Activated CD4-positive, CD25-positive, alpha-beta regulatory T cell treated with anti-CD3 and anti-CD28 coated beads, Interleukin-2, amount 50 U/mL, for 24 hours (primary cell): Measurements from ENCODE around the gene ZMIZ1.

Experiments used
- ATAC-seq, 2 donors: fragments of 150-1000 bp; cut with Tn5 transposase; one replicate each; pipeline ENCODE4 v1.10.0; 2021; ENCODE audit warnings: mild to moderate bottlenecking in 1 of 2, moderate library complexity in 1 of 2

ZMIZ1 gene

GRCh38 chr10:79314761-79315601 lies 246.2 kb downstream of the ZMIZ1 start:
- ATAC-seq: no peak

DNA sequence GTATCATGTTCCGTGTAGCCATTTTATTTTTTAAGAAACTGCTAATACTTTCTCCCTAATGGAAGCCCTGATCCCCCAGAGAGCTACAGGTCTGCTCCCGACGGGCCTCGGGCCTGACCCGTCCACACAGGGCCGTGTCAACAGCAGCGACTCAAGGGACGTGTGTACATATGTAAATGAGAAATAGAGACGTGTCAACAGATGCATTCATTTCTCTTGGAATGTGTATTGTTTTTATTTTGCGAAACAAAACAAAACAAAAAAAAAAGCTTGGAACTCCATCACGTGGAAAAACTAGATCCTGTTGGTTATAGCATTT lies 246.8 kb downstream of the ZMIZ1 start:
- ATAC-seq: no peak

- peak; percentile 27 to 35 for ATAC-seq
These were observed 248.1 kb downstream of the ZMIZ1 start for GRCh38 chr10:79316671-79317431.

DNA sequence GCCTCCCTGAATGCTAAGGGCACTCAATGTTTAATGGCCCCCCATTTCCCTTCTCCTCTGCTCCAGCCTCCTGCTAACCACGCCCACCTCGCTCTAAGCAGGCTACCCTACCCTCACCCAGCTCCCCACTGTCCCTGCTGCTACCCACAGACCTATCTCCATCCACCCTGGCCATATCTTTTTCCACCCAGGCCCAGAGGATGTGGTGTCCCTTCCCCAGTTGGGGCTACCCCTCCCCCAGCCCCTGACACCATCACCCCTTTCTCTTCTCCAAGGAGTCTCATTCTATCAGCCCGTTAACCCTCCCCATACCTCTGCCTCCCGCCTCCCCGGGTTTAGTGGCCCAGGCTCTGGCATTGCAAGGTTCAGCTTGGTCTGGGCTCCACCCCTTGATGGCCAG lies 249.6 kb downstream of the ZMIZ1 start:
- ATAC-seq: no peak

DNA sequence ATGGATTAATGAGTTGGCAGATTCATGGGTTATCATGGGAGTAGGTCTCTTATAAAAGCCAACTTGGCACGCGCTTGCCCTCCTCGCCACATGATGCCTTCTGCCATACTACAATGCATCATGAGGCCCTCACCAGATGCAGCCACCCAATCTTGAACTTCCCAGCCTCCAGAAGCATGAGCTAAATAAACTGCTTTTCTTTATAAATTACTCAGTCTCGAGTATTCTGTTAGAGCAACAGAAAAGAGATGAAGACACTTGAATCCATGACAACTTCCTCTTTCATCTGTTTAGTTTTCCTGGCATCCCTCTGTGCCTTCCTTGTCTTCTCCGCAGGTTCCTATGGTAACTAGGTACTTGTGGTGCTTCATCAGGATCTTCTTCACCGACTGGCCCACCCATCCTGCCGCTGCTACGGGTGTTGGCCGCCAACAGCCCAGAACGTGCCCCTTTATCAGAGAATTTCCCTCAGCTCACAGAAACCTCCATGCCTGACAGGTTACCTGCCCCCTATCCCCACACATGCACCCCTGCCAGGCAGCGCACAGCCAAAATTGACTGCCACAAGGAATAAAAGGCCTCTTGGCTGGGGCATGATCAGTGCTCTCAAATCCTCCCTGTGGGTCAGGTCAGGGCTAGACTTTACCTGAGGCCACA lies 250.5 kb downstream of the ZMIZ1 start:
- no peak for ATAC-seq

- ATAC-seq: no peak
These were observed 251.6 kb downstream of the ZMIZ1 start for GRCh38 chr10:79320316-79320715.

- ATAC-seq: peak; percentile 78 to 80
These were observed 252.2 kb downstream of the ZMIZ1 start for GRCh38 chr10:79320820-79321493.

GRCh38 chr10:79321494-79321882 lies 252.7 kb downstream of the ZMIZ1 start:
- no peak for ATAC-seq

GRCh38 chr10:79321951-79322350 lies 253.2 kb downstream of the ZMIZ1 start:
- no peak for ATAC-seq

DNA sequence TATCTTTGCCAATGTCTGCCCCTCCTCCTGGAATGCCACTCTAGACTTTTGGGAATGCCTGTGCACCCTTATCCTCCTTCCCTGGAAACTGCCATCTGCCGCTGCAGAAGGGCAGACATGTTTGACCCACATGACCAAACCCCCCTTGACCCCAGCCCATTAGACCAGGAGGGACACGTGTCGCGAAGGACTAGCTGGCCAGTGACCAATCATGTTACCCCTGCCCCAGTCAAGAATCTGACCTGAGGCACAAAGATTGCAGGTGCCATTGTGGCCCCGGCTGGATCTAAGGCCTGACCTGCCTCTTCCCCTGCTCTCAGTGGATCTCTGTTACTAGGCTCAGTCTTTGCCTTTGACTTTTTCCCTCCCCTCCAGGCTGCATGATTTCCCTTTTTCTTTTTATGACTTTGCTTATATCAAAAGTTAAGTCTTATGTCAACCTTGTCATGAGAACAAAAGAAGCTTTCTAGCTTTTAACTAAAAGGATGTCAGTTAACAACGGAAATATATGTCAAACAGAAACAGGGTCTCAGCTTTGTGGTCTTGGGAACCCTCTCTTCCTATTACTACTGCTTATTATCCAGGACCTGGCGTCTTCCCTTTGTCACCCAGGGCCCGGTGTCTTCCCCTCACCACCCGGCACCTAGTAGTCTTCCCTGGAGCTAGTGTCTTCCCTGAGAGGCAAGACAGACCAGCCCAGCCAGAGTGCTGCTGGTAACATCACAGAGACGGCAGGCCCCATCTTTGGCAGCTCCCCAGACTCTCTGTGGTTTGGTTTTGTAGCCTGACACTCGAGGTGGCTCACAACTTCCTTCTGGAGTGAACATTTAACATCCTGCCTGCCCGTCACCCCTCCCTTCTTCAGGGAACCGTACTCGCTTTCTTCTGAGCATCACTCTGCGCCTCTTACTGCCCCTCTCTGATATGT lies 254.1 kb downstream of the ZMIZ1 start:
- peak; percentile 46 to 65 for ATAC-seq

DNA sequence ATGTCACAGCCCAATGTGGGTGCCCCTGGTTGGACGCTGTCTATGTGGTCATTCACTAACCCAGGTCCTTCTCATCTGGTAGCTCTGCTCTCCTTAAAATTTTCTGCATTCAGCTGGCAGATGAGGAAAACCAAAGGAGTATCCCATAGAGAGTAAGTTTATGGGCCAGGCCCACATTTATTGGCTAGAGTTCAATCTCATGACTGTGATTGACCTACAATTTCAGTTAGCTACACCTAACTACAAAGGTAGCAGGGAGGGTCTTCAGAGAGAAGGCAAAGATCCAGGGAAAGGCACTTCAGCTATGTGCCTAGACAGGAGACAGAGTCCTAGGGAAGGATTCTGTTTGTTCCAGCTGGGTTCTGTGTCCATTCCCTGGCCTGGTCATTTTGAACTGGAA lies 254.8 kb downstream of the ZMIZ1 start:
- ATAC-seq: no peak

- ATAC-seq: no peak
These were observed 255.4 kb downstream of the ZMIZ1 start for GRCh38 chr10:79324032-79324695.

DNA sequence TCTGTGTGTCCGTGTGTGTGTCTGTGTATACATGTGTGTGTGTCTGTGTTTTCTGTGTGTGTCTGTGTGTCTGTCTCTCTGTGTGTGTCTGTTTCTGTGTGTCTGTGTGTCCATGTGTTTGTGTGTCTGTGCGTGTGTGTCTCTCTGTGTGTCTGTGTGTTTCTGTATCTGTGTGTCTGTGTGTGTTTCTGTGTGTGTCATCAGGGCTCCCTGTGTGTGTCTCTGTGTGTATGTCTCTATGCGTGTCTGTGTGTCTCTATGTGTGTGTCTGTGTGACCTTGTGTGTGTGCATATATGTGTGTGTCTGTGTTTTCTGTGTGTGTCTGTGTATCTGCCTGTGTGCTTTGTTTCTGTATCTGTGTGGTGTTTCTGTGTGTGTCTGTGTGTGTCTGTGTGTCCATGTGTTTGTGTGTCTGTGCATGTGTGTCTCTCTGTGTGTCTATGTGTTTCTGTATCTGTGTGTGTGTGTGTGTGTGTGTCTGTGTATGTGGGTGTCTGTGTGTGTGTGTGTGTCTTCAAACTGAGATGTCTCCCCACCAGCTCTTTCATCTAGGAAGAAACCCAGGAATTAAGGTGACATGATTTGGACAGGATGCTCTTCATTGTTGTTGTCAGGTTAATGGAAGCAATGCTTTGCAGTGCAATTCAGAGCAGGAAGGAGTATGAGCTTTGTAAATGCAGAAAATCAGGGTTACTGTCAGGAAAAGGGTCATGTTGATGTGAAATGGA lies 257.8 kb downstream of the ZMIZ1 start:
- ATAC-seq: no peak

GRCh38 chr10:79327090-79327457 lies 258.3 kb downstream of the ZMIZ1 start:
- ATAC-seq: no peak

DNA sequence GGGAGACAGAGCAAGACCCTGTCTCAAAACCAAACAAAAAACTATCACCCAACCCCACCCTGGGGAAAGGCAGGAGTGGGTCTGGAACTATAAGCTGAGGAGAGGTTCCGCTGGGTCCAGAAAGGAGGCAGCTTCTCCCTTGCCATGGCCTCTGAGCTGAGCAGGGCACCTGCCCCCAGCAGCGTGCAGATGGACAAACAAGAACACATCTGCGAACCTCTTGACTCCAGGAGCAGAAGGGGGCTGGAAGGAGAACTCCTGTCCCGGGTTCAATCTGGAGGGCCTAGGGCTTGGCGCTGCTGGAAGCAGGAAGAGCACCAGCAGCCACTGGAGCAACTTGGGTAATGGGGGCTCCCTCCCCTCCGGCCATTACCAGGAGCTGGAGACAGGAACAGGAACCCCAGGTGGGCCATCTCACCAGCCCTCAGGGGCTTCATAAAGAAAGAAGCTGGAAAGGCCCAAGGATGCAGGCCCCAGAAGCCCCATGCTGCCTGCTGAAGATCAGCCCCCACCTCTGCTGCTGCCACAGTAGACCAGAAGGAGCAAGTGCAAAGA lies 259.5 kb downstream of the ZMIZ1 start:
- ATAC-seq: no peak

GRCh38 chr10:79328737-79329504 lies 260.2 kb downstream of the ZMIZ1 start:
- ATAC-seq: no peak

- no peak for ATAC-seq
These were observed 260.8 kb downstream of the ZMIZ1 start for GRCh38 chr10:79329529-79329928.

DNA sequence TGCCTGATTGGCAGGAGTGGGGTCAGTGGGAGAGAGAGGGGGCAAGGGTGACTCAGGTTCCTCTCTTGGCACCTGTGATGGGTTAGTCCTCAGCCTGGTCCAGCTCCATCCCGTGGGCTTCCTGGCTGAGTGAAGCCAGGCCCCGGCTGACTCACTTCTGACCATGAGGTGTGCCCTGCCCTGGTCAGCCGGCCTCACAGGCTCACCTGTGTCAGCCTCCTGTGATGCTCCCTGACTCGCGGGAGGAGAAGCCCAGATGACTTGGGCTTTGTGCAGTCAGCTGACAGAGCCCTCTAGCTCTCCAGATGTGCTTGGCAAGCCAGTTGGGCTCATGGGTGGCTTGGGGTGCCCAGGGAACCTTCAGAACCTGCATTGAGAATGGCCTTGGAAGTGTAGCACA lies 262.5 kb downstream of the ZMIZ1 start:
- ATAC-seq: peak in 1 of 2 donors; percentile 14

DNA sequence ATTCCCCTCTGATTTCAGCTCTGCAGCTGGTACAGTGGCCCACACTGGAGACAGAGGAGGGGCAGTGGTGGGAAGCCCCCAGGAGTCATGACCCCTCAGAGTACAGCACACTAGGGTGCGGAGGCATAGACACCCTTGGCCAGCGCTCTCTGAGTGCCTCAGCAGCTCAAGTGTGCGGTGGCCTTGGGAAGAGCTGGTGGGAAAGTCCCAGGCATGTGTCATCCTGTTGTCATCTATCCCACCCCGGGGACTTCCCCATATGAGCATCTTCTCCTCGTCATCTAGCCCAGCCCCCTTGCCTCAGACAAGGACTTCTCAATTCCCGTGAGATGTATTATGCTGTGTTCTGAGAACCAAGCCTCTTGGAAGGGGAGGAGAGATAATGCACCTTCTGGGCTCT lies 262.9 kb downstream of the ZMIZ1 start:
- peak; percentile 97 to 98 for ATAC-seq
